DOHH2 (cell line): Measurements from ENCODE around the gene DISP1.

Experiments used
- H3F3A ChIP-seq: fragments of 200-600 bp; sonication (generic), shearing (Covaris generic); 2 replicates; pipeline ENCODE4 v1.6.0; 2016; ENCODE audit warnings: antibody characterized with exemption, mild to moderate bottlenecking; ENCODE audit not compliant: control insufficient read depth, insufficient read depth
- H3K27ac ChIP-seq: fragments of 200-600 bp; sonication (generic); 2 replicates; pipeline ENCODE4 v1.5.1; 2014; ENCODE audit warnings: low read depth, mild to moderate bottlenecking, low read length, moderate library complexity
- H3K27me3 ChIP-seq: fragments of 200-600 bp; sonication (generic); 2 replicates; pipeline ENCODE4 v1.6.1; 2014; ENCODE audit warnings: mild to moderate bottlenecking, low read length, mixed read lengths; ENCODE audit not compliant: control insufficient read depth
- H3K36me3 ChIP-seq: fragments of 200-600 bp; sonication (generic); 2 replicates; pipeline ENCODE4 v1.6.1; 2014; ENCODE audit warnings: mild to moderate bottlenecking, low read length, moderate library complexity, mixed read lengths; ENCODE audit not compliant: control insufficient read depth
- H3K4me1 ChIP-seq: fragments of 200-600 bp; sonication (generic); 2 replicates; pipeline ENCODE4 v1.6.1; 2014; ENCODE audit warnings: mild to moderate bottlenecking, low read length, mixed read lengths; ENCODE audit not compliant: control insufficient read depth
- H3K4me2 ChIP-seq: fragments of 200-600 bp; sonication (generic); 2 replicates; pipeline ENCODE4 v1.6.0; 2014; ENCODE audit warnings: mild to moderate bottlenecking, low read length, moderate library complexity
- H3K4me3 ChIP-seq: fragments of 200-600 bp; sonication (generic); 2 replicates; pipeline ENCODE4 v1.5.1; 2014; ENCODE audit warnings: mild to moderate bottlenecking, low read length, mixed read lengths
- H3K79me2 ChIP-seq: fragments of 200-600 bp; sonication (generic); 2 replicates; pipeline ENCODE4 v1.6.1; 2014; ENCODE audit warnings: mild to moderate bottlenecking, low read length, mixed read lengths; ENCODE audit not compliant: control insufficient read depth
- H3K9me2 ChIP-seq: fragments of 200-600 bp; sonication (generic); replicated peaks from 2 replicates; pipeline ENCODE4 v1.6.1; 2014; ENCODE audit warnings: mild to moderate bottlenecking, low read length, mixed read lengths; ENCODE audit not compliant: control insufficient read depth
- H3K9me3 ChIP-seq: fragments of 200-600 bp; sonication (generic); 2 replicates; pipeline ENCODE4 v1.6.1; 2014; ENCODE audit warnings: antibody characterized with exemption, low read length, mixed read lengths; ENCODE audit not compliant: control insufficient read depth, insufficient read depth
- H4K20me1 ChIP-seq: fragments of 200-600 bp; sonication (generic); 2 replicates; pipeline ENCODE4 v1.6.0; 2014; ENCODE audit warnings: low read depth, mild to moderate bottlenecking, antibody characterized with exemption, low read length, moderate library complexity; ENCODE audit not compliant: control insufficient read depth, insufficient read depth
- CTCF ChIP-seq: fragments of 200-600 bp; sonication (generic); IDR thresholded peaks from one replicate; pipeline ENCODE4 v1.5.1; 2014; ENCODE audit warnings: antibody characterized with exemption, mild to moderate bottlenecking, low read depth, low read length; ENCODE audit not compliant: poor library complexity, severe bottlenecking
- EZH2phosphoT487 ChIP-seq: fragments of 200-600 bp; sonication (generic); IDR thresholded peaks from 2 replicates; pipeline ENCODE4 v1.6.1; 2017; ENCODE audit warnings: borderline replicate concordance, mild to moderate bottlenecking, antibody characterized with exemption, low read length, moderate library complexity, mixed read lengths

DISP1 gene

GRCh38 chr1:222798975-222799374 lies 15.9 kb upstream of the DISP1 start:
- H3K9me3 ChIP-seq = no peaks in the 10 kb centered on the region
- no peaks in the 10 kb centered on the region for H3K9me2 ChIP-seq
- no peaks in the 10 kb centered on the region for H4K20me1 ChIP-seq
- no peaks in the 10 kb centered on the region for H3K36me3 ChIP-seq
- H3K4me1 ChIP-seq = no peaks in the 10 kb centered on the region
- H3K4me2 ChIP-seq = no peak overlapping the region
- no peaks in the 10 kb centered on the region for H3F3A ChIP-seq
- H3K27ac ChIP-seq = no peak overlapping the region
- no peaks in the 10 kb centered on the region for H3K79me2 ChIP-seq
- peaks cover 13% of the 10 kb centered on the region for H3K27me3 ChIP-seq
- TF ChIP-seq CTCF = no peak
- TF ChIP-seq EZH2phosphoT487 = no peak
- H3K4me3 ChIP-seq = no peak overlapping the region

GRCh38 chr1:222801067-222801466 lies 13.8 kb upstream of the DISP1 start:
- Histone ChIP-seq H3K4me3 (no peak overlapping the region), H3F3A (no peaks in the 10 kb centered on the region), H3K36me3 (no peaks in the 10 kb centered on the region), H3K4me2 (no peak overlapping the region), H3K27me3 (peaks cover 16% of the 10 kb centered on the region), H3K27ac (no peak overlapping the region), H3K4me1 (no peaks in the 10 kb centered on the region), H3K79me2 (no peaks in the 10 kb centered on the region), H3K9me2 (no peaks in the 10 kb centered on the region), H4K20me1 (no peaks in the 10 kb centered on the region), H3K9me3 (no peaks in the 10 kb centered on the region)
- no peak for TF ChIP-seq EZH2phosphoT487

- no peak overlapping the region for H3K4me2 ChIP-seq
- no peak overlapping the region for H3K27ac ChIP-seq
- H3K79me2 ChIP-seq = peaks cover 12% of the 10 kb centered on the region
These were observed 3.2 kb upstream of the DISP1 start for GRCh38 chr1:222811671-222812070.

More at GRCh38 chr1:222811671-222812070, 3.2 kb upstream of the DISP1 start:
- TF ChIP-seq CTCF (no peak), EZH2phosphoT487 (no peak)
- Histone ChIP-seq H3F3A (no peaks in the 10 kb centered on the region), H3K36me3 (no peaks in the 10 kb centered on the region), H3K9me2 (no peaks in the 10 kb centered on the region), H3K4me3 (no peak overlapping the region), H3K9me3 (no peaks in the 10 kb centered on the region), H3K27me3 (no peaks in the 10 kb centered on the region; the same call in 1 of the 2 replicates), H3K4me1 (peaks cover 16% of the 10 kb centered on the region), H4K20me1 (no peaks in the 10 kb centered on the region)
